B cell (primary cell): ENCODE measurements around the gene ST8SIA2. TPM values are rescaled to one million over a fixed set of nuclear protein-coding genes. Genes with fewer than 3 reads are reported as not detected.

Experiments used
- ATAC-seq: fragments of 200-7000 bp; cut with Tn5 transposase; one replicate; pipeline ENCODE4 v1.10.0; 2021; ENCODE audit warnings: low read depth, mild to moderate bottlenecking, moderate number of reproducible peaks, moderate library complexity
- CTCF ChIA-PET: fragments of 350-600 bp; sonication (Branson Sonifier 250); formaldehyde crosslinking; loops from one replicate; lab custom pipeline; 2021; ENCODE audit warnings: antibody characterized with exemption, inconsistent platforms; lab: Charles Lee
- POLR2A ChIA-PET: fragments of 350-600 bp; sonication (Branson Sonifier 250); formaldehyde crosslinking; loops from one replicate; lab custom pipeline; 2021; ENCODE audit warnings: antibody characterized with exemption; lab: Charles Lee
- DNase-seq: peaks from one replicate; pipeline ENCODE4 v3.0.0; 2013
- H2AFZ ChIP-seq: 2 replicates; pipeline ENCODE4 v1.6.1; 2012; ENCODE audit warnings: mild to moderate bottlenecking, low read depth, low read length; ENCODE audit not compliant: insufficient read depth, poor library complexity, severe bottlenecking
- H3K27ac ChIP-seq, 2 donors: 1 replicate in 1 of 2; 2 replicates in 1 of 2; pipeline ENCODE4 v1.5.1; 2012 to 2013; ENCODE audit warnings: low read length in 2 of 2, mild to moderate bottlenecking in 2 of 2, moderate library complexity in 1 of 2
- H3K27me3 ChIP-seq, 4 experiments: fragments of 200-600 bp in 1 of 4; sonication (generic) in 1 of 4; replicated peaks in 1 of 4; 1 replicate in 2 of 4; 2 replicates in 2 of 4; pipeline versions ENCODE4 v1.6.1 to v1.7.0; 2013 to 2016; ENCODE audit warnings: low read length in 3 of 4, mild to moderate bottlenecking in 2 of 4, mixed read lengths in 1 of 4, moderate library complexity in 1 of 4; ENCODE audit not compliant: insufficient read depth in 4 of 4, control insufficient read depth in 3 of 4; ENCODE audit errors: control extremely low read depth in 1 of 4
- H3K36me3 ChIP-seq, 2 experiments: replicated peaks in 1 of 2; 1 replicate in 1 of 2; 2 replicates in 1 of 2; pipeline versions ENCODE4 v1.6.1 to v1.7.1; 2013; ENCODE audit warnings: low read length in 1 of 2; ENCODE audit not compliant: insufficient read depth in 2 of 2, control insufficient read depth in 1 of 2; ENCODE audit errors: control extremely low read depth in 1 of 2, extremely low read depth in 1 of 2
- H3K4me1 ChIP-seq, 2 donors: fragments of 200-600 bp in 1 of 2; sonication (generic) in 1 of 2; 1 replicate in 1 of 2; 2 replicates in 1 of 2; pipeline versions ENCODE4 v1.5.1 to v1.6.1; 2013 to 2017; ENCODE audit warnings: low read length in 2 of 2; ENCODE audit not compliant: control insufficient read depth in 2 of 2, insufficient read depth in 2 of 2
- H3K4me2 ChIP-seq: replicated peaks from 2 replicates; pipeline ENCODE3; 2012; ENCODE audit warnings: mild to moderate bottlenecking, low read depth, low read length; ENCODE audit not compliant: poor library complexity, severe bottlenecking
- H3K4me3 ChIP-seq, 5 experiments: fragments of 200-600 bp in 1 of 5; sonication (generic) in 1 of 5; 1 replicate in 3 of 5; 2 replicates in 2 of 5; pipeline versions ENCODE4 v1.5.1 to v1.7.0; 2011 to 2016; ENCODE audit warnings: low read length in 4 of 5, mild to moderate bottlenecking in 4 of 5, low read depth in 2 of 5, control low read depth in 1 of 5, moderate library complexity in 1 of 5; ENCODE audit not compliant: insufficient read depth in 1 of 5; ENCODE audit errors: control extremely low read depth in 1 of 5, extremely low read depth in 1 of 5
- H3K79me2 ChIP-seq: fragments of 200-600 bp; sonication (generic); one replicate; pipeline ENCODE4 v1.6.0; 2016; ENCODE audit warnings: low read length; ENCODE audit not compliant: control insufficient read depth, insufficient read depth
- H3K9ac ChIP-seq: fragments of 200-600 bp; sonication (generic); 2 replicates; pipeline ENCODE4 v1.6.1; 2017; ENCODE audit warnings: mild to moderate bottlenecking, low read length, moderate library complexity
- H3K9me3 ChIP-seq, 3 donors: one replicate each; pipeline versions ENCODE4 v1.6.1 to v1.7.1; 2013; ENCODE audit warnings: low read length in 2 of 3; ENCODE audit not compliant: control insufficient read depth in 2 of 3, insufficient read depth in 1 of 3; ENCODE audit errors: control extremely low read depth in 1 of 3
- H4K20me1 ChIP-seq: 2 replicates; pipeline ENCODE4 v1.6.0; 2012; ENCODE audit warnings: mild to moderate bottlenecking, low read length; ENCODE audit not compliant: insufficient read depth, control insufficient read depth, poor library complexity, severe bottlenecking
- H3K27ac Mint-ChIP-seq: one replicate; pipeline ENCODE4 v1.8.0; 2021; ENCODE audit warnings: mixed read lengths
- H3K27me3 Mint-ChIP-seq: one replicate; pipeline ENCODE4 v1.8.0; 2021; ENCODE audit warnings: mixed read lengths
- H3K4me1 Mint-ChIP-seq: one replicate; pipeline ENCODE4 v1.8.0; 2021; ENCODE audit warnings: mixed read lengths
- H3K4me3 Mint-ChIP-seq: one replicate; pipeline ENCODE4 v1.8.0; 2021; ENCODE audit warnings: mixed read lengths
- H3K9me3 Mint-ChIP-seq: one replicate; pipeline ENCODE4 v1.8.0; 2022; ENCODE audit warnings: mixed read lengths; ENCODE audit not compliant: insufficient read depth
- CTCF ChIP-seq: fragments of 200-600 bp; IDR thresholded peaks from one replicate; pipeline ENCODE4 v1.8.0; 2022; ENCODE audit warnings: antibody characterized with exemption, mild to moderate bottlenecking
- EZH2 ChIP-seq: IDR thresholded peaks from 2 replicates; pipeline ENCODE4 v1.6.1; 2012; ENCODE audit warnings: borderline replicate concordance, low read depth, mild to moderate bottlenecking, moderate library complexity, low read length; ENCODE audit not compliant: insufficient read depth, poor library complexity, severe bottlenecking
- WGBS: methylation state at CpG from one replicate; pipeline ENCODE4 v1.1.5; 2013; ENCODE audit warnings: missing lambda C conversion rate; ENCODE audit not compliant: insufficient coverage; 5-methylcytosine and 5-hydroxymethylcytosine counted together
- intact Hi-C: fragments of 100-400 bp; cut with micrococcal nuclease; formaldehyde crosslinking; loops from one replicate; pipeline ENCODE4 v1.10.0; 2022
- polyA plus RNA-seq: library from polyadenylated mRNA; depleted of rRNA; stranded (reverse); fragments of >200 nt; gene quantifications from 2 replicates; pipeline ENCODE4 v1.2.3, GENCODE V29; 2012
- total RNA-seq, 2 donors: library from RNA; stranded (reverse); fragments of 120-200 nt in 1 of 2; gene quantifications; 1 replicate in 1 of 2; 2 replicates in 1 of 2; pipeline versions ENCODE4 v1.2.3 to v1.2.4, GENCODE V29; 2013 to 2022

ST8SIA2 gene
- total and polyA plus RNA-seq, 2 donors (not counting 1 experiment from before 2014, with no cell fraction given): not detected

- Histone ChIP-seq H3K27me3 (peaks cover 0 to 14% (median 0%) of the 10 kb centered on the region in 4 experiments), H3K36me3 (no peaks in the 10 kb centered on the region), H3K79me2 (no peaks in the 10 kb centered on the region), H3K4me3 (no peak overlapping the region), H3K4me2 (no peak overlapping the region), H4K20me1 (no peaks in the 10 kb centered on the region), H2AFZ (no peak overlapping the region), H3K27ac (no peak overlapping the region), H3K9me3 (peaks cover 0 to 3% (median 0%) of the 10 kb centered on the region in 3 donors), H3K4me1 (no peaks in the 10 kb centered on the region), H3K9ac (no peak overlapping the region)
- no peaks in the 10 kb centered on the region for H3K4me1 Mint-ChIP-seq
- POLR2A ChIA-PET: no interaction called here
- DNase-seq (no peak), ATAC-seq (no peak)
- CTCF ChIA-PET: no interaction called here
- 88% methylated on average over 4 of the region's 8 CpGs for WGBS
- intact Hi-C loops: no loop called here
- no peak overlapping the region for H3K27ac Mint-ChIP-seq
- no peak overlapping the region for H3K4me3 Mint-ChIP-seq
- H3K27me3 Mint-ChIP-seq: peaks cover 14% of the 10 kb centered on the region
- H3K9me3 Mint-ChIP-seq: no peaks in the 10 kb centered on the region
- TF ChIP-seq EZH2: no peak
- TF ChIP-seq CTCF: no peak
Measured at GRCh38 chr15:92400573-92400972, 6.9 kb downstream of the ST8SIA2 start.

GRCh38 chr15:92400980-92401787 lies 7.5 kb downstream of the ST8SIA2 start:
- DNase-seq (no peak), ATAC-seq (no peak)
- Mint-ChIP-seq H3K4me1 (no peaks in the 10 kb centered on the region), H3K27ac (no peak overlapping the region), H3K4me3 (no peak overlapping the region), H3K9me3 (no peaks in the 10 kb centered on the region), H3K27me3 (peaks cover 8% of the 10 kb centered on the region)
- peaks cover 0 to 8% (median 0%) of the 10 kb centered on the region in 4 experiments for H3K27me3 ChIP-seq
- ChIA-PET CTCF (no interaction called here), POLR2A (no interaction called here)
- H2AFZ ChIP-seq: no peak overlapping the region
- TF ChIP-seq EZH2 (no peak), CTCF (no peak)
- H3K9me3 ChIP-seq: peaks cover 0 to 3% (median 0%) of the 10 kb centered on the region in 3 donors
- H3K4me2 ChIP-seq: no peak overlapping the region
- H3K79me2 ChIP-seq: no peaks in the 10 kb centered on the region
- 80% methylated on average over 25 of the region's 26 CpGs for WGBS
- no peak overlapping the region for H3K4me3 ChIP-seq
- no peaks in the 10 kb centered on the region for H3K36me3 ChIP-seq
- no peaks in the 10 kb centered on the region for H4K20me1 ChIP-seq
- H3K4me1 ChIP-seq: no peaks in the 10 kb centered on the region
- H3K27ac ChIP-seq: no peak overlapping the region
- intact Hi-C loops: no loop called here
- no peak overlapping the region for H3K9ac ChIP-seq
